ENCODE measurements around the gene LGALS12.

- no peak for TF ChIP-seq CTCF (IDR thresholded peaks at IDR 0.05)
- no peak for TF ChIP-seq POLR2A (IDR thresholded peaks at IDR 0.05)
Observed at GRCh38 chr11:63476618-63477017, 29.3 kb upstream of the LGALS12 start.
